MCF 10A (cell line): ENCODE measurements around the gene DDIT4L. TPM values are rescaled to one million over a fixed set of nuclear protein-coding genes. Genes with fewer than 3 reads are reported as not detected.

Source experiments
- BruUV-seq: library from RNA; stranded (reverse); fragments of 400-500 nt; replicated peaks from 2 replicates; lab custom pipeline; 2021; lab: Mats Ljungman, UMichigan
- CTCF ChIA-PET: fragments of 300-600 bp; sonication (Branson Sonifier 250); formaldehyde crosslinking; extraction: SDS; loops from one replicate; lab custom pipeline; 2021; ENCODE audit warnings: antibody characterized with exemption, inconsistent platforms; lab: Yijun Ruan, JAX
- POLR2A ChIA-PET: fragments of 300-600, 350-650 bp; sonication (Branson Sonifier 250); formaldehyde crosslinking; extraction: SDS; loops from one replicate; lab custom pipeline; 2020; ENCODE audit warnings: antibody characterized with exemption, inconsistent platforms; lab: Yijun Ruan, JAX
- DNase-seq: peaks from one replicate; pipeline ENCODE4 v3.0.0-alpha.2; 2018; ENCODE audit not compliant: unreplicated experiment
- H3K27ac Mint-ChIP-seq: one replicate; pipeline ENCODE4 v1.8.0; 2022; ENCODE audit warnings: mild to moderate bottlenecking, low read depth, mixed read lengths; ENCODE audit not compliant: unreplicated experiment
- H3K27me3 Mint-ChIP-seq: one replicate; pipeline ENCODE4 v1.8.0; 2022; ENCODE audit warnings: mixed read lengths; ENCODE audit not compliant: insufficient read depth, unreplicated experiment
- H3K36me3 Mint-ChIP-seq: one replicate; pipeline ENCODE4 v1.8.0; 2022; ENCODE audit warnings: mild to moderate bottlenecking, moderate library complexity, mixed read lengths; ENCODE audit not compliant: insufficient read depth, unreplicated experiment
- H3K4me1 Mint-ChIP-seq: one replicate; pipeline ENCODE4 v1.8.0; 2022; ENCODE audit warnings: mixed read lengths; ENCODE audit not compliant: insufficient read depth, unreplicated experiment
- H3K4me3 Mint-ChIP-seq: one replicate; pipeline ENCODE4 v1.8.0; 2022; ENCODE audit warnings: mild to moderate bottlenecking, moderate library complexity, mixed read lengths; ENCODE audit not compliant: unreplicated experiment
- H3K9me3 Mint-ChIP-seq: one replicate; pipeline ENCODE4 v1.8.0; 2022; ENCODE audit warnings: mixed read lengths; ENCODE audit not compliant: unreplicated experiment
- intact Hi-C: fragments of 100-400 bp; cut with micrococcal nuclease; formaldehyde crosslinking; loops from 2 replicates; pipeline ENCODE4 v1.14.1; 2022
- total RNA-seq: library from RNA; stranded (reverse); gene quantifications from 2 replicates; pipeline ENCODE4 v1.2.3, GENCODE V29; 2022
- TF ChIP-seq, protein P1 (sequence below): fragments of 200-600 bp; IDR thresholded peaks from one replicate; pipeline ENCODE4 v1.8.0; 2022; ENCODE audit warnings: antibody characterized with exemption, mild to moderate bottlenecking; ENCODE audit not compliant: unreplicated experiment

The DDIT4L gene
- total RNA-seq, 1 experiment from 2014 or later: 0.23 TPM

DNA sequence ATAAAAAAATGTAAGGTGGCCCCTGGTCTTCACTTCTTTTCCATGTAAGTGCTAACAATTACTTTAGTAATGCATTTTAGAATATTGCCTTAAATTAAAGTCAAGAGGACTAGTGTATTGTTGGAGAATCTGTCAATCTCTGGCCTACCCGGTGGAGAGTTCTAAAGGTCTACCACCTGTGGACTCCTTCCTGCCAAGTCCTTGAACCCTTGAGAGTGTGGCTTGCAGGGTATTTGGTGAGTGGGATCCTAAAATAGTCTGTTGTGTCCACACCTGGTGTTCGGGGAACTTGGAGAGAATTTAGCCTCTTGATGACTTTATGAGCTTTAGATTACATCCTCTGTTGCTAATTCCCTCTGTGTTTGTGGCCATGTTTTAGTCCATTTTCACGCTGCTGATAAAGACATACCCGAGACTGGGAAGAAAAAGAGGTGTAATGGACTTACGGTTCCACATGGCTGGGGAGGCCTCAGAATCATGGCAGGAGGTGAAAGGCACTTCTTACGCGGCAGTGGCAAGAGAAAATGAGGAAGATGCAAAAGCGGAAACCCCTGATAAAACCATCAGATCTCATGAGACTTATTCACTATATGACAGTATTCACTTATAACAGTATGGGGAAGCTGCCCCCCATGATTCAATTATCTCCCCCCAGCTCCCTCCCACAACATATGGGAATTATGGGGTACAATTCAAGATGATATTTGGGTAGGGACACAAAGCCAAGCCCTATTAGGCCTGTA lies 23.8 kb downstream of the DDIT4L start:
- H3K27me3 Mint-ChIP-seq: no peaks in the 10 kb centered on the region
- no peak overlapping the region for H3K27ac Mint-ChIP-seq
- TF ChIP-seq, protein P1, sequence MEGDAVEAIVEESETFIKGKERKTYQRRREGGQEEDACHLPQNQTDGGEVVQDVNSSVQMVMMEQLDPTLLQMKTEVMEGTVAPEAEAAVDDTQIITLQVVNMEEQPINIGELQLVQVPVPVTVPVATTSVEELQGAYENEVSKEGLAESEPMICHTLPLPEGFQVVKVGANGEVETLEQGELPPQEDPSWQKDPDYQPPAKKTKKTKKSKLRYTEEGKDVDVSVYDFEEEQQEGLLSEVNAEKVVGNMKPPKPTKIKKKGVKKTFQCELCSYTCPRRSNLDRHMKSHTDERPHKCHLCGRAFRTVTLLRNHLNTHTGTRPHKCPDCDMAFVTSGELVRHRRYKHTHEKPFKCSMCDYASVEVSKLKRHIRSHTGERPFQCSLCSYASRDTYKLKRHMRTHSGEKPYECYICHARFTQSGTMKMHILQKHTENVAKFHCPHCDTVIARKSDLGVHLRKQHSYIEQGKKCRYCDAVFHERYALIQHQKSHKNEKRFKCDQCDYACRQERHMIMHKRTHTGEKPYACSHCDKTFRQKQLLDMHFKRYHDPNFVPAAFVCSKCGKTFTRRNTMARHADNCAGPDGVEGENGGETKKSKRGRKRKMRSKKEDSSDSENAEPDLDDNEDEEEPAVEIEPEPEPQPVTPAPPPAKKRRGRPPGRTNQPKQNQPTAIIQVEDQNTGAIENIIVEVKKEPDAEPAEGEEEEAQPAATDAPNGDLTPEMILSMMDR: no peak
- intact Hi-C loops: no loop called here
- BruUV-seq: no TSS peak
- ChIA-PET CTCF (no interaction called here), POLR2A (no interaction called here)
- peaks cover 7% of the 10 kb centered on the region for H3K4me1 Mint-ChIP-seq
- H3K36me3 Mint-ChIP-seq: no peaks in the 10 kb centered on the region
- H3K9me3 Mint-ChIP-seq: no peaks in the 10 kb centered on the region
- DNase-seq: no peak
- H3K4me3 Mint-ChIP-seq: no peak overlapping the region

DNA sequence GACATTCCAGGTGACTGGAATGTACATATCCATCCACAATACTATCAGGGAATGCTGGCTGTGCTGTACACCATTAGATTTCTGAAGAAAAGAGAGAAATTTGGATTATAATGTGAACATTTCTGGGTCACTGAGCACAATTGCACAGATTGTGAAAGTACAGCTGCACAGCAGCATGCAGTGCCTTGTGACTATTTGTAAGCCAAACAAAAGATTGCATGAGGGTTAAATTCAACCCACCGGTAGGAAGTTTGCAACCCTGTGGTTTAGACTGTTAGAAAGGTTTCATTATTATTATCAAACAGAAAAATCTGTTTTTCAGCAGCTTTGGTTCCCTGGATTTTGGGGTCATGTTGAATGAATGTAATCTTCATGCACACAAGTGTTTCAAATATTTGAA lies 24.5 kb downstream of the DDIT4L start:
- TF ChIP-seq, protein P1: no peak
- Mint-ChIP-seq H3K4me1 (peaks cover 7% of the 10 kb centered on the region), H3K27me3 (no peaks in the 10 kb centered on the region), H3K36me3 (no peaks in the 10 kb centered on the region), H3K27ac (no peak overlapping the region), H3K4me3 (no peak overlapping the region), H3K9me3 (no peaks in the 10 kb centered on the region)
- BruUV-seq: no TSS peak
- ChIA-PET POLR2A (no interaction called here), CTCF (no interaction called here)
- intact Hi-C loops: no loop called here
- DNase-seq: no peak

DNA sequence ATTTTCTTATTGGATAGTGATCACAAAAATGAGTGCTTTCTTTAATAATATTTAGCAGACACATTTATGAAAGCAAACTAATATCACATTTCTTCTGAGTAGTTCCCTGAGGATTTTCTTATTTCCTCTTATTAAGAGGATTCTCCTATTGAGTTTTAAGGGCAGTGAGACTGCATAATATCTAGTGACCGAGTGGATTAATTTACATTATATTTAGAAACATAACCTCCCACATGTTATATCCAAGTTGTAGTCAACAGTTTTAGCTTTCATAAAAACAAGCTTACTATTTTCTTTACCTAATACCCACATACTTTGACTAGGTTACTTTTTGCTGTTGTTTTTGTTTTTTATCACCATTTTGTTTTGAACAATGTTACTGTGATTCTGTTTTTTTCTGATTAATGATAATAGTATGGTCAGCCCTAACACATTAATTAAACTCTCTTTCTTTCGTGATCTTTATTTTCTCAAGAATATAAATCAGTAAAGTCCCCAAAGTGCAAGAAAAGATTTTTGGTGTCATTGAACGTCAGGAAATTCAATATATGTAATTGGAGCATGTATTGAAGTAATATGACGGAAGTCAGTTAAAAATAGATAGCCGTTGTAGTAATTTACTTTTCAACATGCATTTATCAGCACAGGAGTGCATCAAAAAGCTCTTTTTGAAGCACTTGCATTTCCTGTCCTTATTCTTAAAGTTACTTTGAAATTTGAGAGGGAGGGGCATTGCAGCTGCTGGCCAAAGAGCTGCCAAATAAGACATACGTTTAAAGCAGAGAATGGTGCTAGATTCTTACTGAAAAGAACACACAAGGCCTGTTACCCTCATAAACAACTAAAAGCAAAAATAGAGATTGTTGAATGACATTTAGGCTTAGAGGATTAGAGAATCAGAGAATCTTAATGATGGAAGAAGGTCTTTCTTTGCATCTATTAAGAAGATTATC lies 25.2 kb downstream of the DDIT4L start:
- BruUV-seq: no TSS peak
- Mint-ChIP-seq H3K9me3 (no peaks in the 10 kb centered on the region), H3K4me1 (peaks cover 7% of the 10 kb centered on the region), H3K36me3 (no peaks in the 10 kb centered on the region), H3K4me3 (no peak overlapping the region), H3K27ac (no peak overlapping the region), H3K27me3 (no peaks in the 10 kb centered on the region)
- TF ChIP-seq, protein P1: no peak
- CTCF ChIA-PET: interaction anchor here (0.7 kb wide), 1 partner anchor 404 kb away, joined by 3 read pairs; no protein-coding TSS in a partner anchor
- no peak for DNase-seq
- intact Hi-C loops: no loop called here
- POLR2A ChIA-PET: no interaction called here

DNA sequence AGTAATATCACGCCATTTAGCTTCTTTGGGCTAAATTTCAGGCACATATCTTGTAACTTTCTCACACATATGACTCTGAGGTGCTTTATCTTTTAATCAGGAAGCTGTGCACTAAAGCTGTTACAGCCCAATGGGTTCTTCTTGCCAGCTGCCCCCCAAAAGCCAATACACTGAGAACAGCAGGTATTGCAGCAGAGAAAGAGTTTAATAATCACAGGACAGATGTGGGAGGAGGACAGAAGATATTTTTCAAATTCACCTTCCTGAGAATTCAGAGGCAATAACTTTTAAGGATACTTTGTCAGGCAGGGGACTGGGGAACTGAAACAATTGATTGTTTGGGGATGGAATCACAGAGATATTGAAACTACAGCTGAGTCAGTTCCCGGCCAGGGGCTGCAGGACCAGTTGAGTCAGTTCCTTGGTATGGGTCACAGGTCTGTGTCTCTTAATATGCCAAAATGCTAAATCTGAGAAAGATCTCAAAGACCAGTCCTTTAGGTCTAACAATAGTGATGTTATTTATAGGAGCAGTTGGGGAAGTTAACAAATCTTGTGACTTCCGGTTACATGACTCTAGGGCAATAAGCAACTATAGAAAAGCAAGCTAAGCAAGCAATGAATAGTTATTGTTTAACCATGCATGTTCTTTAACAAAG lies 28.1 kb downstream of the DDIT4L start:
- BruUV-seq: no TSS peak
- CTCF ChIA-PET: interaction anchor here (0.5 to 1.0 kb wide), 2 partner anchors 64 to 70 kb away, joined by 3 to 5 read pairs; no protein-coding TSS in a partner anchor

More for the DNA sequence above, 28.1 kb downstream of the DDIT4L start:
- Mint-ChIP-seq H3K27me3 (no peaks in the 10 kb centered on the region), H3K4me1 (no peaks in the 10 kb centered on the region), H3K27ac (no peak overlapping the region), H3K9me3 (peaks cover under 1% of the 10 kb centered on the region), H3K36me3 (no peaks in the 10 kb centered on the region), H3K4me3 (no peak overlapping the region)
- TF ChIP-seq, protein P1: no peak
- POLR2A ChIA-PET: no interaction called here
- intact Hi-C loops: no loop called here
- DNase-seq: no peak
